ENCODE results near the gene GUCY2C.

The GUCY2C gene

GRCh38 chr12:14567351-14568162, 128.8 kb downstream of the GUCY2C start, which contains the start of gene PLBD1:
Gene PLBD1, minus strand, starts transcription at chr12:14567883. Its CDS starts 187 bp downstream, at chr12:14567696.
- DNase-seq: no peak

- DNase-seq: no peak
Observed at GRCh38 chr12:14564336-14564959, 132.0 kb downstream of the GUCY2C start.

GRCh38 chr12:14563046-14563445, 133.4 kb downstream of the GUCY2C start:
- DNase-seq: no peak
